SW 1271 (cell line): ENCODE results near the gene PYGO2.

ENCODE experiments used
- DNase-seq, 2 experiments: peaks; one replicate each; lab custom pipeline; 2025; lab: John Stamatoyannopoulos, UW

Gene PYGO2

DNA sequence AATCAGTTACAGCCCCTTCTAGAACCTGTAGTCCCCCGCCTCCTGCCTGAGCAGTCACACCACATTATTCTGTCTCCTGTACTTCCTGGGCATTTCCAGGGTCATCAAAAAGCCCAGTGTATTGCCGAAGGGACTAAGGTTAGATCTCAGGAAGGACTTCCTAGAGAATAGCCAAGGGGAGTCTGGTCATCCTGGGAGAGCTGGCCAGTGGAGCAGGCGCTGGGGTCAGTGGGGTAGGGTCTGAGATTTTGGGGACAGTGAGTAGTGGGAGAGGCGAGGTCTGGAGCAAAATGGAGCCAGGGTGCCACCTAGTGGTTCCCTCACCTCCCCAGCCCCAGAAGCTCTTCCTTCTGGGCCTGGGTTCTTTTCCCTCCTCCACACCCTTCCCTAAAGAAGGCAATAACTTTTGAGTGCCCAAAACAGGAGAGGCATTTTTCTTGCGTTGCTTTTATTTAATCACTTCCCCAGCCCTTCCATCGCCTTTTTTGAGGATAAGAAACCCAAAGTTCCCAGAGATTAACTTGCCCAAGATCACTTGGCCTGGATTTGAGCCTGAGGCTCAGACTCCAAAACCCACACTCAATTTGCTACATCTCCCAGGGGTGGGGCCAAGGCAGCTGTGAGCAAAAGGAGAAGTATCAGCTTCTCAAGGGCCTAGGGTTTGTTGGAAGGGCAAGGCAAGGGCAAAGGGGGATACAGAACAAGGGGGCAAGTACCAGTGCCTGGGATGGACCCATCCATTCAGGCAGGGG, 17.8 kb downstream of the PYGO2 start:
- no peak for DNase-seq

DNA sequence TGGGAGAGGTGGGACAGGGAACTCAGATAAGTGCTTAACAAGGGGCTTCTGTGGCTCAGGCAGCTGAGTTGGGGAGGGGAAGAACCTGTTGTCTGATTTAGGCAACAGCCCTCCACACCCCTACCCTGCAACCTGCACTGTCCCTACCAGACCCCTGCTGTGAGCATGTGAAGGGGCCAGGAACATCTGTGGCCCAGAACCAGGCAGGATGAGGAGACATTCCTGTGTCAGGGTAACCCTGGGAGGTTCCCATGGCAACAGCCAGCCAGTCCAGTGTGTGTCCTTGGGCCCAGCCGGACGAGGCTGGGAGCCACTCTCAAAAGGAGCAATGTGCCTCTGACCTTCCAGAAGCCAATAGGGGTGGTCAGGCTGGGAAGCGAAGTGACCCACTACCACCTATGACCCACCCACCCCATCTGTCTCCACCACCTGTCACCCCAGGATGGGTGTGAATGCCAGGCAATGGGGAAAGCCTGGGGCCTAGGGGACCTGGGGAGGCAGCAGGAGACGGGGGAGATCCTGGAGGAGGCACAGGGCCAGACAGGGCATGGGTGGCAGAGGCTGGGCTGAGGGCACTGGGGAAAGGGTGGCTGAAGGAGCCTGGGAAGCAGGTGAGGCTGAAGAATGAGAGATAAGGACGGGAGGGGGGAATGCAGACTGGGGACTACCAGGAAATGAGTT, 20.1 kb downstream of the PYGO2 start:
- DNase-seq = no peak

DNA sequence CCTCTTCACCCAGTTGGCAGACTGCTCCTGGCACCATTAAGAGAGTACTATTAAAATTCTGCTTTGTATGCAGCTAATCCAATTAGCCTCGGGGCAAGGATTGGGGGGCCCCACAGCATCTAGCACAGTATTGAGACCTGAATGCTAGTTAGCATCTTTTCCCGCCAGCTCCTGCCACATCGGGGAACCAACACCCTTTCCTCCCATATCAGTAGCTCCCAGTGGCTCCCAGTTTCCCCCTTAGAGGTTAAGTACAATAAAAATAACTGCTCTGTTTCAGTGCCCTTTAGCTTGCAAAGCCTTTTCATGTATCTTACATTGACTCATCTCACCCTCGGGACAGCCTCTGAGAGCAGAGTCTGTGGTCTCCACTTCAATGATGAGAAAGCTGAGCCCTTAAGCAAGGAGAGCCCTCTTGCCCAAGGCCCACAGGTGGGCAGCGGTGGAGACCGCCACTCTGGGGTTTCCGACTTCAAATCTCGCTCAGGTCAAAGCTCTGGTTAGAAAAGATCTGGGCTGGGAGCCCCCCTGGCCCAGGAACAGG, 20.9 kb downstream of the PYGO2 start:
- no peak for DNase-seq

DNA sequence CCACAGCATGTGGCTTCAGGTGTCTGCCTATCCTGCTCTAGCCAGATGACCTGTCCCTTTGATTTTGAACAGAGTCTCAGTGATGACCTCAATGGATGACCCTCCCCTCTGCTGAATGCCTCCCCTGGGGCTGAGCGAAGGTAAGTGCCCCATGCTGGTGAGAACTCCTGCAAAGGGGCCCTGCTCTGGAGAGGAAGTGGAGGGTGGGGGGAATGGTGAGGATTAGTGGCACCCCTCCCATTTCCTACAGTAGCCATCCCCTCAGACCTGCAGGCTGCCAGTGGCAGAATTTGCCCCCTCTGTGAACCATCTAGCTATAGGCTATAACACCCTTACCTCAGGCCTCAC, 21.4 kb downstream of the PYGO2 start:
- DNase-seq = no peak

DNA sequence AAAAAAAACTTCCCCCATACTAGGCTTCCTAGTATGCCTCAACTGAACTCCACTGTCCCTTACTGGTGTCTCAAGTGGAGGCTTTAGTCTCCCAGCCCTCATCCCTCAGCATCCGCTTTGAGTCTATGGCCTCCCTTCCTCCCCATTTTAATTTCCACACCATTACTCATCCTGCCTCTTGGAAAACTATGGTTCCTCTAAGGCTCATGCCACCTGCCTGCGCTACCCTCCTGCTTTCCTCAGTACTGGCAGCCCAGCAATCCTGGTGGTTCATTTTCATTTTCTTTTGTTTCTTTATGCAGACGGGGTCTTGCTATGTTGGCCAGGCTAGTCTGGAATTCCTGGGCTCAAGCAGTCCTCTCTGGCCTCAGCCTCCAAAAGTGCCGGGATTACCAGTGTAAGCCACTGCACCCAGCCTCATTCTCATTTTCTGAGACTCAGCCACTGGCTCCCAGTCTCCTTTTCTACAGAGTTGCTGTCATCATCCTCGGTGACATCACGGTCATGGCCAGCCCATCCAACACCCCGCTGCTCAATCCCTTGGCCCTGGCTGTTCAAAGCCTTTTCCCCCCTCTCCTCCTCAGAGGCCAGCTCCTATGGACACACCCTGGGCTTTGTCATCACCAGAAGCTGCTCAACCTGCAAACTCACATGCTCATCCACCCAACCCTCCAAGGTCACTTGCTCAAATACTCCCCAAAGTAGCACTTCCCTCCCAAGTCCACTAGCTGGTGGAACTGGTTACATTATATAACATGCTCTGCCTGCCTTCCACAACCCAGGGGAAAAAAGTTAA, 22.8 kb downstream of the PYGO2 start:
- no peak for DNase-seq

DNA sequence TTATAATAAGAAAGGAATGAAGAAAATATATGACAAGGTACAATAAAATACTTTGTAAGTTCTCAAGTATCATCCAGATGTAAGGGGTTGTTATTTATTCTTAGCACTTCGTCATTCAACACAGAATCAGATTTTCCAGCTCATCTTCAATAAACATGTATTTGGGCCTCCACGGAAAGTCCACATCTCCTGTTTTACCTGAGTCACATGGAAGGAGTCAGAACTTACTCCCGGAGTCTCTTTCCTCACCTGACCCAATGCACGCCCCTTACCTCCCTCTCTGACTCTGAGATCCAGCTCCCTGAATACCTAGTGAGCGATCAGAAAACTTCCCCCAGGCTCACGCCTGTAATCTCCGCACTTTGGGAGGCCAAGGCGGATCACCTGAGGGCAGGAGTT, 23.6 kb downstream of the PYGO2 start:
- DNase-seq = no peak

DNA sequence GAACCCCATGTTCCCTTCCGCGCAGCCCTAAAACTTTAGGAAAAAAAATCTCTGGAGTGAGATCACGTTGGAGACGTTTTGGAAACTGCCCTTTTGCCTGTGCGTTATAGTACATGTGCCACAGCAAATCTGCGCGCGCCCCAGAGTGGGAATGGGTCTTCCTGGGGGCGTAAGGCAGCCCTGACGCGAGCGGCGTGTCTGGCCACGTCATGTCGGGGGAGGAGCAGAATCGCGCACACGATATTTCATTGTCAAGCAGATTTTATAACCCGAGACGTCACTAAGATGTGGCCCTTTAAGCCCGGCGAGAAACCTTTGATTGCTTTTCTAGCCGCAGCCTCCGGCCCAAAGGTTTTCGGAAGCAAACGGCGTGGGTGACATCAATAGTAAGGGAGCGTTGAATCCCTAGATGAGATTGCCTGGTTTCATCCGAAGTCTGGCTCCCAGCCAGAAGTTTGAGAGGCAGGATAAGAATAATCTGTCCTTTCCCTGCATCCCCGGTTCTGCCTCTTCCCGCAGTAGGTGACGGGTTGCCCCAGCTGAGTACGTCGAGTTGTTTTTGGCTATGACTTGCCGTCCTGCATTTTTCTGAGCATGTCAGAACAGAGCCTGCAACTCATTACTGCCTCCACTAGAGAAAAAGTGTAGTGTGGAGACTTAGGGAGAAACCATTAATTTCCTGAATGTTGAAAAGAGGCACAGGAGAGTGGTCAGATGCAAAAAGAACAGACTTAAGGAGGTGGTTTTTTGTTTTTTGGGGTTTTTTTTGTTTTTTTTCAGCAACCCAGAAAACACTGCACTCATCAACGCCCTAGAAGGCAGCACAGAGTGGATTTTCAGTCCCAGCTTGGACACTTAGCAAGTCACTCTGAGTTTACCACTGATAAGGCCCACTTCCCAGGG, 24.2 kb downstream of the PYGO2 start:
- peak; percentile 53 to 84 for DNase-seq

DNA sequence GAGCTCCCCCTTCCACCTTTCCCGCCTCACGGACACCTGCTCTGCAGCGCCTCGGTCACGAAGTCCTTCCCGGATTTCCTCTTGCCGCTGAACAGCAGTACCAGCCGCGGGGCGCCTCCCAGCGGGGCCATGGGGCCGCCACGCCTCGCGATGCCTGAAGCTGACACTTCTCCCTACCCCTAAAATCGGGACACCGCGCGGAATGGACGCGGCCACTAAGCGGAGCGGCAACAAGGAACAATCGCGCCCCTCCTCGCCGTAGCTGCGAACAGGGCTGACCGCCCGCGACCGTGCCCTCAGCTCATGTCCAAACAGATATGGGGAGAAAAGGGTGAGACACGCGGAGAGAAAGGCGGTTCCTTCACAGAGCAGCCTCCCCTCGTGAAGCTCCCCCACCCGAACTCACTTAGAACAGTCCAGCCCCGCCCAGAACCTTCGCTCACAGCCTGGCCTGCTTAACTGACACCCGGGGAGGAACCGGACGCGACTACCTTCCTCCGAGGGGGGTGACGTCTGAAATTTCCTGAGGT, 25.0 kb downstream of the PYGO2 start, which contains the start of gene PMVK:
PMVK (minus strand) TSS at position 165 of the 530 bp plus-strand sequence; CDS start at position 131, 34 bp downstream.
- peak; percentile 66 to 85 for DNase-seq

DNA sequence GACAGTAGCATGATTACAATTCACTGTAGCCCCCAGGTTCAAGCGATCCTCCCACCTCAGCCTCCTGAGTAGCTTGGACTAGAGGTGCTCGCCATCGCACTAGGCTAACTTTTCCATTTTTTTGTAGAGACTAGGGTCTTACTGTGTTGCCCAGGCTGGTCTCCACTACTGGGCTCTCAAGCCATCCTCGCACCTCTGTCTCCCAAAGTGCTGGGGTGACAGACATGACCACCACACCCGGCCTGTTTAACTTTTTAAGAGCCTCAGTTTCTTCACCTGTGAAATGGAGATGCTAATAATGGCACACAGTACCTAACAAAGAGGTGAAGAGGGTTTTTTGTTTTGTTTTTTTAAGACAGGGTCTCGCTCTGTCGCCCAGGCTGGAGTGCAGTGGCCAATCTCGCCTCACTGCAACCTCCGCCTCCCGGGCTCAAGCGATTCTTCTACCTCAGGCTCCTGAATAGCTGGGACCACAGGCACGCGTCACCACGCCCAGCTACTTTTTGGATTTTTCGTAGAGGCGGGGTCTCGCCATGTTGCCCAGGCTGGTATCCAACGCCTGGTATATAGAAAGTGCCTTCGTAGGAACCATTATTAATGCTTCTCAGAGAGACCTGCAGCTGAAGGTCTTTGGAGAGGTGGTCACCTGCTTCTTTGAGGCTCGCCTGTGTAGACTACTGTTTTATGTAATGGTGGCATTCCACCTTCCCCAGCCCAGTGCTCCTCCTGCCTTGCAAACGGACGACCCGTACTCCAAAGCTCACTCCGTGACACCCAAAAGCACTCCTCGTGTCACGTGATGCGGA, 25.6 kb downstream of the PYGO2 start:
- DNase-seq = no peak

DNA sequence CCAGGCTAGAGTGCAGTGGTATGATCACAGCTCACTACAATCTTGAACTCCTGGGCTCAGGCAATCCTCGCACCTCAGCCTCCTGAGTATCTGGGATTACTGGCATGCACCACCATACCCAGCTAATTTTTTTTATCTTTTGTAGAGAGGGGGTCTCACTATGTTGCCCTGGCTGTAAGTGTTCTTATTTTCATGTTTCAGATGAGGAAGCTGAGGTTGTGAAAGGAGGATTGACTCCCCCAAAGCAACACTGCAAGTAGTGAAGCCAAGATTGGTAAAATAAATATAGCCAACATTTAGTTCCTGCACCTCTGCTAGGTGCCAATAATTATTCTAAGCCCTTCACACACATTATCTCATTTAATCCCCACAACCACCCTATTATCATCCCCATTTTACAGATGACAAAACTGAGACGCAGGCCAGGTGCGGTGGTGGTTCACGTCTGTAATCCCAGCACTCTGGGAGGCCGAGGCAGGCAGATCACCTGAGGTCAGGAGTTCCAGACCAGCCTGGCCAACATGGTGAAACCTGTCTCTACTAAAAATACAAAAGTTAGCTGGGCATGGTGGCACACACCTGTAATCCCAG, 27.1 kb downstream of the PYGO2 start:
- no peak for DNase-seq

DNA sequence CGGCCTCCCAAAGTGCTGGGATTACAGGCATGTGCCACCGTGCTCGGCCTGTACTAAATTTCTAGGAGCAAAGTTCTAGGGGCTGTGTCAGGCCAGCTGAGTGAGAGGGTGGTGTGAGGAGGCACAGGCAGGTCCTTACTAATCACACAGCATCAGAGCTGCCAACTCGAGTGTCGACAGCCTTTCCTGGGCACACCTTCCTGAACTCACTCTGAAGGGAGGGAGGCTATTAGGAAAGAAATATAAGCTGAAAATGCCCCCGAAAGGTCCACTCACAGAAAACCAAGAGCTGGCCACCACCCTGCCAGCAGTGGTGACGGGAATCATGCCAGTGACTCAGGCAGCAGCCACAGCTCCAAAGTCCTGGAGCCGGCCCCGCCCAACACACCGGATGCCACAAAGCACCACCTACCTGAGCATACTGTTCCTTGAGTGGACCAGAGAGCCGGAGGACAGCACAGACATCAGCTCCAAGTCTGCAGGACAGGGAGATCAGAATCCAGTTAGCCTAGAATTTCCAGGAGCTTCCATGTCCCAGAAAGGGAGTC, 29.6 kb downstream of the PYGO2 start:
- peak; percentile 36 to 54 for DNase-seq

DNA sequence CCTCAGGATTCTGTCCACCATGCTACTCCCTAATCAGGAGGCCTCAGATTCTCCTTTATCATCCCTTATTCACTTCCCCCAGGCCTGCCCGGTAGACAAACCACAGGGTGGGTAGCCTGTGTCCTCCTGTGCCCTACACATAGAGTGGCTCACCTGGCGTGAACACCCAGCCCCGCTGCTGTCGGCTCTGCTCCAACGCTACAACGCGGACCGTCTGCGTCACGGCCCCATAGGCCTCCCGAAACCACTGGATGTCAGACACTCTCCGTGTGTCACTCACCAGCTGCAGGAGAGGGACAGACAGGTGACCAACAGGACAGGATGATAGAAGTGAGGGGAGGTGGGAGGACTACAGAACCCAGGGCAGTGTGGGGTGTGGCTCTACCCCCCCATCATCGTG, 35.4 kb downstream of the PYGO2 start:
- DNase-seq = no peak

DNA sequence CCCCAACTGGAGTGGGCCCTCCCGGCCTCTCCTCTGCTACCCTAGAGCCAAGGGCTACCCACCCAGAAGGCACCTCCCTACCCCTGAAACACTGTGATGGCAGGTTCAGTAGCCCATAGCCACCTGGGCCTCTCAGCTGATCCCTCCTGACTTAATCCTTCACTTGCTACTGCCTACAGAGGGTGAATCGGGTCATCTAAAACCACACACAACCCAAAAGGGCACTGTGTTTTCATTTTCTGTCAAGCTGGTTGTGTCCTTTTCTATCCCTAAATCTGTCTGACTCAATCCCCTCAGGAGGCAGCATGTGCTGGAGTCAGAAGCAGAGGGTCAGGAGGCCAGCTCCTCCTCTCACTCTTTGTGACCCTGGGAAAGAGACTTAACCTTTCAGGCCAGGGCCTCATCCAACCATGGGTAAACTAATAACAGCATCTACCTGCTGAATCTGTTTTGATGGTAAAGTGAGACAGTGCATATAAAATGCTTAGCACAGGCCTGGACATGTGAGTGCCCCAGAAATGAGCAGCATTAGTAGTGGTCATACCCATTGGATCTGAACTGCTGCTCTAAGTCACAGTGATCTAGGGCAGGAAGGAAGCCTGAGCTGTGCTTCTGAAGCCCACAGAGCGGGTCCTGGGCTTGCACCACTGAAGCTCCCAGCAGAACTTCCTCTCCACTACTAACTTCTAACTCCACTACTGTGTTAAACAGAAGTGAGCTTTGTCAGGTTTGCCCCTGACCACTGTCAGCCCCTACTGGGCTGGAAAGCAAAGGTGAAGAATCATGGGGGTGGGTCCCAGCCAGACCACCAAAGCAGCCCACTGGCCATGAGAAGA, 36.0 kb downstream of the PYGO2 start:
- no peak for DNase-seq

DNA sequence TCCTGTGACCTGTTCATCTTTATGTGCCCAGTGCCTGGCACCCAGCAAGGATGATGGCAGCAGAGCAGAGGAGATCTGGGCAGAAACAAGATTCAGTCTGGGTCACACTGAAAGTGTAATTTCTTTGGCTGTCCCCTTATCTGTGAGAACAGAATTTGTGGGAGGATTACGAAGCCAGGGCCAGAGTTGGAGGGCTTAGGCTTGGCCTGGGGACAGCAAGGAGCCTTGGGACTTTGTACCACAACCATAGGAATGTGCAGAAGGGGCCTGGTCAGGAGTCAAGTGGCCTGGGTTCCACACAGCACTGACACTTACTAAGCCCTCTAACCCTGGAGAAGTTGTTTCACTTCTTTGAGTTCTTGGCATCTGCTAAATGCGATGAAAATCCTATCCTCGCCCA, 37.9 kb downstream of the PYGO2 start:
- DNase-seq = no peak

DNA sequence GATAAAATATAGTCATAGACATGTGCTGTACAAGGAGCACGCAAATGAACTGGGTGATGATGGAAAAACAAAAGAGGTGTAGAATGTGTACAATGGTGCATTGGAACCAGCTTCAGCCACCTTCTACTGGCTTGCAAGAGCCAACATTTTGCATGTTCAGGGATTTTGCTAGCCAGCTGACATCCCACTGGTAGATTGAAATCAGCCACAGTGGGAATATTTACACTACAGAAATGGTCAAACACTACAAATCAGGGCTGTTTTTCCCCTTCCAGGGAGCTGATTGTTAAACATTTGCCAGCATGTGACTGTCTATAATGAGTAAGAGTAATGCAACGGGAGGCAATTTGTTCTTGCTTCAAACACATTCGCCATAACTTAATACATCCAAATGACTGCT, 48.3 kb downstream of the PYGO2 start:
- no peak for DNase-seq

DNA sequence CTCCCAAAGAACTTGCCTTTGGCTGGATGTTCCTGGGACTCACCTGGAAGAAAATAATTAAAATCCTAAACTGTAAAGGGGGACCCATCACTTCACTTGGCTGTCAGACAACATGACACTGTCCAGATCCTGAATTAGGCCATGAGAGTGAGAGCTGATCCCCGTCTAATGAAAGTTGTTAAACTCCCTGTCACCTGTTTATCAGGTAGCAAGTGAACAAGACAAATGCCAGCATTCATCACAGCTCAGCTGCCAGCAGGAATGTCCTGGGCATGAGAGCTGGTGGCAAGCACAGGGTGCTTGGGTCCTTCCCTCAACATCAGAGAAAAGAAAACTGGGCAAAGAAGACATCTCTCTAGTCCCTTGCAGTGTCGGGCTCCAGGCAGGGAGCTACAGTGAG, 48.8 kb downstream of the PYGO2 start:
- DNase-seq = no peak

DNA sequence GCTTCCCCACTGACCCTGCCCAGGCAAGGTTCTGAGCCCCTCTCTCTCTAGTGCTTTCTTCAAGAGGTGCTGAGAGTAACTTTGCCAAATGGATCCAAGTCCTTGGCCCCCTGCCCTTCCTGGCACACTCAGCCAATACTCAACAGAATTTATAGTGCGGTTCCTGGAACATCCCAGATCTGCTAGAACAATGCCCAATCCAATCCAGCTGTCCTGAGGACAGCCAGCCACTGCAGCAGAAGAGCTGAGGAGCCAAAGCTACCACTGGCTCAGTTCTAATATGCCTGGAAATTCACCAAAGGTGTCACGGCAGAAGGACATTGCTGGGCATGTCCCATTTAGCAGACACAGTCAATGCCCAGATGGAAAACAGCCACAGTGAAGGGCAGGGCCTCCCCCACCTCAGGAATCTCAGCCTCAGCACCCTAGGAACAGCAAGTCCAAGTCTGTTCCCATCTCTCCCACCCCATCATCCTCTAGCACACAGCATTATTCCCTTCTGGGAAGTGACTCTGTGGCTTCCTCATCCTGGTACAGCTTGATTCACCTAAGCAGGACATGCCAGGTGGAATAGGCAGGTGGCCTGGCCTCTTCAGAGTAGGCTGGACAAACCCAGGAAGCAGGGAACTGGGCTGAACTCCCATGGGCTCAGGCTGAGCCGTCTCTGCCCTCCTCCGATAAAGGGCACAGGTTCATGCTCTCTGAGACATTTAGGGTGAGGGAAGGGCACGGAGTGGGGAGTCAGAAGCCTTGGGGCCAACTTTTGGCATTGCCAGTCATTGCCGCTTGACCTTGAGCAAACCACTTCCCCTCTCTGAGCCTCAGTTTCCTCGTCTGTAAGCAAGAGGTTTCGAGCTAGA, 49.7 kb downstream of the PYGO2 start:
- no peak for DNase-seq

DNA sequence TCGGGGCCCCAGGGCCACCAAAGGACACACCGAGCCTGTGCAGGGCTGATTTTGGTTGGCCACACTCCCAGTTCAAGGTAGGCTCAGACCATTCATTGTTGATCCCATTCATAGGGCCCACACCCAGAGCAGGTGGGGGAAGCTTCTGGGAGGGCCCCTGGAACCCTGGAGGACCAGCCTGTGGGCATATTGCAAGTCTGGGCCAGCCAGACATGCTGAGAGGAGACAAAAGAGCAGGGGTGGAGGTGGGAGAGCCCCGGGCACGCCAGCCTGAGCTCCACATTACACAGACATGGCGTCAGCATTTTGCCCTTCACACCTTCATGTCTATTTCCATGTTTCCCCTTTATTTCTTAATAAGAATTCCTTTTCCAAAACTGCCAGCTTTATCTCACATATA, 50.7 kb downstream of the PYGO2 start:
- no peak for DNase-seq
